Measurements from ENCODE around the gene MRPS23. TPM values are rescaled to one million over a fixed set of nuclear protein-coding genes. Genes with fewer than 3 reads are reported as not detected.

MRPS23 gene
- total RNA-seq, result 59.6 TPM
- long read RNA-seq, full-length matches to known transcripts, result 33 of 41 reads
- long read RNA-seq, partial matches to known transcripts, result 2 of 41 reads
- long read RNA-seq, other reads (novel, unspliced or antisense), result 6 of 41 reads

- DNase-seq (ENCODE audit: low spot score), result peak; percentile 99
- intact Hi-C loops (cut with DNase I), result loop anchor here (2.0 kb wide), 2 partner anchors 43 to 139 kb away; partner anchors contain the start of gene VEZF1
Observed at GRCh38 chr17:57849874-57850754, at the start of gene MRPS23. Gene MRPS23 (minus strand): TSS chr17:57850044. CDS start chr17:57850010, 34 bp downstream.

GRCh38 chr17:57899391-57899790 lies 49.5 kb upstream of the MRPS23 start:
- DNase-seq (ENCODE audit: low spot score), result no peak
- intact Hi-C loops (cut with DNase I), result loop anchor here (5.0 kb wide), 1 partner anchor 38 kb away; no protein-coding TSS in a partner anchor

DNA sequence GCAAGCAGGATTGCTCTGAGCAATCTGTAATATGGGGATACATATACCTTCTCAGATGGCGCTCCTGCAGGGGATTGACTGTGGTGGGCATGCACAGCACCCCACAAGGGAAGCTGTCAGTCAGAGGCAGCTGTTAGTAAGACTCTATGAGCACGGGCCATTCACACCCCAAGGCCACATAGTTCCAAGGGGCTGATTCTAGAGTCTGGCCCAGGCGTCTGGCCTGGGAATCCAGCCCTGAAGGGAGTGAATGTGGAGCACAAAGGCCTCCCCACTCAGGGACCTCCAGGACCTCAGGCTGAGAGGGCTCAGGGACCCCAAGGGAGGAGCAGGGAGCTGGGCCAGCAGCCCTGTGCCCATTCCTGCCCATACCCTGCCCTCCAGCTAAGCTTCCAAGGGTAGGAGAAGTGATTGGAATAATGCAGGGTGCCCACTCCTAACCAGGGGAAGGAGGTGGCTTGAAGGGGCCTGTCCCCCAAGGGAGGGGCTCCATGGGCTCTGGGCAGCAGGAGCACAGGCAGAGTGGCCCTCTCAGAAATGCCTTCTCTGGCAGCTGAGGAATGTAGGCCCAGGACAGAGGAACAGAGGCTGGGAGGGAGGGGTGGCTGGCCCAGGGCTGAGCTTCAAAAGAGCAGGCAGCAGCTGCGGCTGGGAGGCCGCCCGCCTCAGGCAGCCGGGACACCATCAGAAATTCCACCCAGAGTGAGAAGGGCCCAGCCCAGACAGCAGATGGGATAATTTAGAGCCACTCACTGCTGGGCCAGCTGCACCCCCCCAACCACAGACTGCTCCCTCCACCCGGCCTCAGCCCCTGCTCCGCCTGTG lies 48.9 kb upstream of the MRPS23 start:
- DNase-seq (ENCODE audit: low spot score), result peak; percentile 86
- intact Hi-C loops (cut with DNase I), result loop anchor here (5.0 kb wide), 1 partner anchor 39 kb away; no protein-coding TSS in a partner anchor

GRCh38 chr17:57895382-57896060 lies 45.7 kb upstream of the MRPS23 start:
- no peak for DNase-seq (ENCODE audit: low spot score)
- intact Hi-C loops (cut with DNase I), result loop anchor here (5.0 kb wide), 1 partner anchor 42 kb away; no protein-coding TSS in a partner anchor

DNA sequence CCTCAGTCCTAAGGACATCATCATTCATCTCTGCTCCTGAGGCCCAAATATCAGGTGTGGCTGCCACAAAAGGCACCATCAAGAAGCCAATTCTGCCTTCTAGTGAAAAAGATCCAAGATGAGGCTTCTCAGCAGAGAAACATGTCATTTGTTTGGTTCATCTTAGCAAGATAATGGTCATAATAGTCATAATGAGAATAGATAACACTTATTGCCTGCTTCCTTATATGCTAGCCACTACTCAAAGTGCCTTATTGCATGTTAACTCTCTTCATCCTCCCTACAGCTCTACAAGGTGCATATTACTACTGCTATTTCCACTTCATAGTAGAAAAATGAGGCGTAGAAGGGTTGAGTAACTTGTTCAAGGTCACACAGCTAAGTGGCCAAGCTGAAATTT lies 45.0 kb upstream of the MRPS23 start:
- intact Hi-C loops (cut with DNase I), result loop anchor here (5.0 kb wide), 1 partner anchor 42 kb away; no protein-coding TSS in a partner anchor
- no peak for DNase-seq (ENCODE audit: low spot score)

DNA sequence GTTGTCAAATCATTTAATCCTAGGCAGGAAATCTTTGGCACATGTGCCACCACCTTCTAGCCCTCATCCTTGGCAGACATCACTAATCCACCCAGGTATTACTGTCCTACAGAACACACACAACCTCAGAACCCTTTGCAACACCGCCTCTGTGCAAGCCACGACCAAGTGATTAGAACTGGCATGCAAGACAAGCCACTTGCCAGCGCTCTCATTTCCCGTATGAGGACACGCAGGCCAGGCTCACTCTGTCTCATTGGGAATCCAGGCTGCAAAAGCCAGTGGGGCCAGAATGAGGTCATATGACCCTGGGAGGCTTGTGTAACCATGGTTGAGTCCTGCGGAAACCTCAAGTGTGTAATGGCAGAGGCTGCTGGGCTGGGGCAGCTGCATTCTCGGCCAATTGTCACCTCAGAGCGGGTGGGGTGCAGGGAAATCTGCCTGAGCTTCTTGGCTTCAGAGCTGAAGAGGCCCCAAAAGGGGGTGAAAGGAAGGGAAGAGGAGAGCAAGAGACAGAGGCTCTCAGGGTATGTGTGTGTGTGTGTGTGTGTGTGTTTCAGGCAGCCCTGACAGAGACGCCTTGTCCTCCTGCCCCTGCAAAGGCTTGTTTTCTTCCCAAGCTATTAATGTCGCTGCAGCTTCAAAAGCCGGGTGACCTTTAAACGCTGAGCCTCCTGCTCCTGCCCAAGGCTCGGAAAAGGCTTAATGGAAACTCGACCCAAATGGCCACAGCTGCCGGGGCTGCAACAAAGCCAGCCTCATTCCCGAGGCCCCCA lies 43.2 kb upstream of the MRPS23 start:
- intact Hi-C loops (cut with DNase I), result loop anchor here (1.0 to 2.0 kb wide), 4 partner anchors 18 to 95 kb away; partner anchors contain the start of genes MRPS23 and VEZF1
- DNase-seq (ENCODE audit: low spot score), result peak; percentile 95

GRCh38 chr17:57892146-57892819 lies 42.4 kb upstream of the MRPS23 start:
- intact Hi-C loops (cut with DNase I), result loop anchor here (1.0 to 2.0 kb wide), 3 partner anchors 17 to 96 kb away; partner anchors contain the start of genes MRPS23 and VEZF1
- peak; percentile 95 for DNase-seq (ENCODE audit: low spot score)

- intact Hi-C loops (cut with DNase I), result no loop called here
- no peak for DNase-seq (ENCODE audit: low spot score)
Observed at GRCh38 chr17:57890857-57891232, 41.0 kb upstream of the MRPS23 start.

DNA sequence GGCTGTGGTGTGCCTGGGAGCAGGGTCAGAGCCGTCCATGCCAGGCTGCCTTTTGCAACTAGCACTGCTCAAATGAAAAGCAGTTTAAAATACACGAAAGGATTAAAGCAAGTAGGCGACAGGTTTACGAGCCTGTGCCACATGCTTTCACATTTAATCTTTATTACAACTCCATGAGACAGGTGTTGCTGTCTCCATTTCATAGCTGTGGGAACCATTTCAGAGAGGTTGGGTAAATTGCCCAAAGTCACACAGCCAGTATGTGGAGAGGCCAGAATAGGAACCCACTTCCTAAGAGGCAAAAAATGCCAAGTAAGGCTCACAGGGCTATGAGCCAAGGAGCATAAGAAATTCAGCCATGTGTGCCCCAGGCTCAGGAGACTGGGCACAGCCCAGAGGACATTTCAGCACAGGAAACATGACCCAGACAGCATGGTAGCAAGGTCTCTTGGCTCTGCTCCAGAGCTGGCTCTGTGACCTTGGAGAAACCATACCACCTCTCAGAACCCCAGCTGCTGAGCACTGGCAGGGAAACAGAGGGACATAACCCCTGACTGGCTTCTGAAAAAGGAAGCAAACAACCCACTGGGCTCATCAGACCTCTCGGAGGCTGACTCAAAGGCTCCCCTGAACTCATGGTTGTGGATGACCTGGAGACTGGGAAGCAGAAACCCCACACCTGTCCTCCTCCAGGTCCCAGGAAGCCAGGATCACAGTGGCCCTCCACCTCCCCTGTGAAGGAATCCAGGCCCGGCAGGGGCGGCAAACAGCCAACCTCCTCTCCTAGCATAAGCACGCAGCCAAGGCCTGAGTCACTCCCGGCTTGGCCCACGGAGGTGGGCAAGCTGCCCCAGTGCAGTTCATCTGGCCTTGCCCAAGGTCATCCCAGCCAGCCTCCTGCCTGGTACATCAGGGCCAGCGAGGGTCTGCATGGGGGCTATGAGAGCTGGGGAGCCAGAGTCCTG lies 40.3 kb upstream of the MRPS23 start:
- DNase-seq (ENCODE audit: low spot score), result peak; percentile 91
- intact Hi-C loops (cut with DNase I), result no loop called here

DNA sequence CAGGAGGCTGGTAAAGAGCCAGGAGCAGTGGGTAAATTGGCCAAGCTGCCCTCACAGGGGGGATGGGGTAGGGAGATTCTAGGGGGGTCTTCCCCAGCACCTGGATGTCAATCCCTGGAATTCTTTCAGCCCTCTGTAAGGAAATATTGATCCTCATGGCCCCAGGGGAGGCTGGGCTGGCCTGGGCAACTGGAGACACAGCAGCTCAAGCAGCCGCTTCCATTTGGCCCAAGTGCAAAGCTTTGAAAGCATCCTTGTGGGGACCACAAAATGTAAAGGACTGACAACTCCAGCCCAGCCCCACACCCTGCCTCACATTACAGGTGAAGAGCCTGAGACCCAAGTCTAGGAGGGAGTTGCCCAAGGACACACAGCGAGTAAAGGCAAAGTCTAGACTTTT lies 39.4 kb upstream of the MRPS23 start:
- no peak for DNase-seq (ENCODE audit: low spot score)
- intact Hi-C loops (cut with DNase I), result no loop called here

GRCh38 chr17:57888311-57889216 lies 38.7 kb upstream of the MRPS23 start:
- intact Hi-C loops (cut with DNase I), result no loop called here
- DNase-seq (ENCODE audit: low spot score), result no peak

DNA sequence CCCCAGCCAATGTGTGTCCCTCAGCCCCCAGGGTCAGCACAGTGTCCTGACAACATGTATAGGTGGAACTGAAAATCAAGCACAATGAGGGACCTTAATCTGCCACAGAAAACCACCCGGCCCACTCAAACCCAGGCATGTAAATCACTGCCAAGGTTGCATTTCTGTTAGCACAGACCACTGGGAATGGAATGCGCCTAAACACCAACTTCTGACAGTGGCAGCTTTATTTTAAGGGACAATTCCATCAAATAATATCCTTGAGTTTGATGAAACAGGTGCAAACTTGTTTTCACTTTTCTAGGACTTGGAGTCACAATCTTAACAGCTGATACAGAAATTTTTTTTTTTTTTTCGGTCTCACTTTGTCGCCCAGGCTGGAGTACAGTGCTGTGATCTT lies 37.3 kb upstream of the MRPS23 start:
- no peak for DNase-seq (ENCODE audit: low spot score)
- intact Hi-C loops (cut with DNase I), result no loop called here

DNA sequence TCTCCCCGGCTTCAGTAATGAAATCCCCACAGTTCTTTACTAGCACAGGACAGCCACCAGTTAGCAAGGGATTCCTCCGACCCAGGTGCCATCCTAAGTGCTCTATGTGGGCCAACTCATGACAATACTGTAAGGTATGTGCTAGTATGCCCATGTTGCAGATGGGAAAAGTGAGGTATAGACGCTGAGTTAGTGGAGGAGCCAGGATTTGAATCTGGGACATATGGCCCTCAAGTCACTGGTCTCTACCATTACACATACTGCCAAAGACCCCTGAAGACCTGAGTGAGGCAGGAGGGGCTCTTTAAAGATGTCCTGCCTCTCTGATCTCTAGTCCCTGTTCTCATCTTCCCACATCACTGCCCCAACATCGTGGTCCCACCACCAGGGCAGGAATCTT lies 36.2 kb upstream of the MRPS23 start:
- no peak for DNase-seq (ENCODE audit: low spot score)
- intact Hi-C loops (cut with DNase I), result no loop called here

DNA sequence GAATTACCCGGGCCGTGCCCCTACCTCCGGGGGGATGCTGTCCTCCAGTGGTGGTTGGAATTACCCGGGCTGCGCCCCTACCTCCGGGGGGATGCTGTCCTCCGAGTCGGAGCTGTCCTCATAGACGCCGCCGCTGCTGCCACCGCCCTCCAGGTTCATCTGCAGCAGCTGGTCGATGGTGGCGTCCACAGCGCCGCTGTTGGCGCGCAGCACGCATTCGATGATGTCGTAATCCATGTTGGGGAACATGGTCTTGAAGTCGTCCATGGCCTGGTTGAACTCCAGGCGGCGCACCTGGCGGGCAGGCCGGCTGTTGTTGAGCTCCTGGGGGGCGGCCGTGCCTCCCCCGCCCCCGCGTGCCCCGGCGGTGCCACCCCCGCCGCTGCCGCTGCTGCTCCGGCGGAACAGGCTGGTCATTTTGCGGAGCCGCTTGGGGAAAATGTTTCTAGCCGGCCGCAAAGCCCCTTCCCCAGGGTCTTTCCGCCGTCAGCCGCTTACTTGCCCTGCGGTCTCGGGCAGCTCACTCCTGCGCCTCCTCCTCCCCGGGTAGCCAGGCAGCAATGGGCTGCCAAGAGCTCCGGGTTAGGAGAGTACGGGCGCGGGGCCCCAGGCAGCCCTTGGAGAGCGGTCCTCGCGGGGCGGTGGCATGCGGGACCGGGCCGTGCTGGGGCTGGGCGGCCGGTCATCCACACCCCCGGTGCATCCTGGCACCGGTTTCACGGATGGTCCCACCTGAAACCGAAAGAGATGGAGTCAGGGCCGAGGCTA lies 35.5 kb upstream of the MRPS23 start:
- intact Hi-C loops (cut with DNase I), result no loop called here
- no peak for DNase-seq (ENCODE audit: low spot score)

DNA sequence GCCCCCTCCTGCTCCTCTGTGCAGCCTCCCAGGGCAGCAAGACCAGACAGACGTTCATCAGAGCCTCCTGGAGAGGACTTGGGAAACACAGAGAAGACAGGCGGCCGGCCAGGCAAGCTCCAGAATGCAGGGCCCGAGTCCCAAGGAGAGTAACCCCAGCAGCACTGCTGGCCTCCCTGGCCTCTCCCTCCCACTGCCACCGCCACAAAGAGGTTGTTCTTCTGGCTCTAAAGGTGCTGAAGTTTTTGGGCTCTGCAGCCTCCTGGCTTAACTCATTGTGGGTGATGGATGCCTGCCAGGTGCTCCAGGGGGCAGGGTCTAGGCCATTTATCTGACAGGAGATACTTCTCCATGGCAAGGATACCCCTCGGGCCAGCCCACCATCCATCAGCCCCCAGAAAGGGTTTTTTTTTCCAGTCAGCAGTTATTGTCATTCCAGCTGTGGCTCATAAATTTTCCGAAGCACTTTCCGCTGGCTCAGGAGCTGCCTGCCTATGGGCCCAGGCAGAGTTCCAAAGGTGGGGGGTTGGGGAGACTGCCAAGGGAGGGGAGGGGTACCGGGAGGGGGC lies 32.0 kb upstream of the MRPS23 start:
- intact Hi-C loops (cut with DNase I), result no loop called here
- DNase-seq (ENCODE audit: low spot score), result no peak

Measured in cardiac septum (tissue), 1 donor.